RKO (cell line): Measurements from ENCODE around the gene CEACAM1.
"Not testable (repeated sequence)": the region's sequence is repeated elsewhere in the genome, so short reads cannot be mapped to it uniquely, and the experiment has no call there.

Experiments used
- DNase-seq: peaks from one replicate; pipeline ENCODE4 v3.0.0-alpha.2; 2016; ENCODE audit warnings: low spot score

CEACAM1 gene

GRCh38 chr19:42511340-42511739 is 16.9 kb downstream of the CEACAM1 start:
- DNase-seq, result no peak

GRCh38 chr19:42508892-42509444 is 19.3 kb downstream of the CEACAM1 start:
- DNase-seq, result no peak

GRCh38 chr19:42505066-42505465 is 23.2 kb downstream of the CEACAM1 start:
- no peak for DNase-seq

- DNase-seq, result no peak
Observed at GRCh38 chr19:42501733-42502132, 26.5 kb downstream of the CEACAM1 start.

GRCh38 chr19:42501243-42501642 is 27.0 kb downstream of the CEACAM1 start:
- DNase-seq, result not testable (repeated sequence)

- no peak for DNase-seq
Observed at GRCh38 chr19:42498169-42498757, 30.0 kb downstream of the CEACAM1 start.

- DNase-seq, result no peak
Observed at GRCh38 chr19:42497492-42498168, 30.7 kb downstream of the CEACAM1 start.

- no peak for DNase-seq
Observed at GRCh38 chr19:42496460-42497133, 31.7 kb downstream of the CEACAM1 start.

- DNase-seq, result no peak
Observed at GRCh38 chr19:42495663-42496062, 32.6 kb downstream of the CEACAM1 start.

GRCh38 chr19:42494321-42494720 is 34.0 kb downstream of the CEACAM1 start:
- no peak for DNase-seq

GRCh38 chr19:42488783-42489521 is 39.3 kb downstream of the CEACAM1 start:
- no peak for DNase-seq

- DNase-seq, result no peak
Observed at GRCh38 chr19:42487798-42488178, 40.5 kb downstream of the CEACAM1 start.

- DNase-seq, result no peak
Observed at GRCh38 chr19:42487032-42487797, 41.1 kb downstream of the CEACAM1 start.

GRCh38 chr19:42485036-42485435 is 43.2 kb downstream of the CEACAM1 start:
- DNase-seq, result not testable (repeated sequence)

GRCh38 chr19:42480335-42481095 is 47.8 kb downstream of the CEACAM1 start:
- no peak for DNase-seq

- DNase-seq, result no peak
Observed at GRCh38 chr19:42479736-42480135, 48.5 kb downstream of the CEACAM1 start.

- no peak for DNase-seq
Observed at GRCh38 chr19:42478765-42479311, 49.4 kb downstream of the CEACAM1 start.

- no peak for DNase-seq
Observed at GRCh38 chr19:42477933-42478332, 50.3 kb downstream of the CEACAM1 start.

GRCh38 chr19:42477117-42477516 is 51.2 kb downstream of the CEACAM1 start:
- no peak for DNase-seq

GRCh38 chr19:42475366-42475765 is 52.9 kb downstream of the CEACAM1 start:
- DNase-seq, result no peak

GRCh38 chr19:42474743-42475142 is 53.5 kb downstream of the CEACAM1 start:
- DNase-seq, result no peak
